Mucosa of descending colon (tissue), 3 donors: ENCODE results near the gene LAMA3. TPM values are rescaled to one million over a fixed set of nuclear protein-coding genes. Genes with fewer than 3 reads are reported as not detected.

Source experiments
- ATAC-seq: fragments of 200-7000 bp; cut with Tn5 transposase; one replicate; pipeline ENCODE4 v1.9.1; 2020; ENCODE audit warnings: mild to moderate bottlenecking, moderate library complexity
- DNase-seq, 3 donors: peaks; one replicate each; pipeline ENCODE4 v3.0.0-alpha.2; 2020
- H3K36me3 ChIP-seq: fragments of 200-600 bp; one replicate; pipeline ENCODE4 v1.8.0; 2021; ENCODE audit warnings: low read depth, mild to moderate bottlenecking
- H3K4me1 ChIP-seq: fragments of 200-600 bp; one replicate; pipeline ENCODE4 v1.8.0; 2021; ENCODE audit warnings: low read depth, mild to moderate bottlenecking
- H3K4me3 ChIP-seq: fragments of 200-600 bp; one replicate; pipeline ENCODE4 v1.8.0; 2021; ENCODE audit warnings: mild to moderate bottlenecking
- H3K9me3 ChIP-seq: fragments of 200-600 bp; one replicate; pipeline ENCODE4 v1.8.0; 2021; ENCODE audit warnings: mild to moderate bottlenecking
- CTCF ChIP-seq: fragments of 200-600 bp; IDR thresholded peaks from one replicate; pipeline ENCODE4 v1.8.0; 2022; ENCODE audit warnings: antibody characterized with exemption, mild to moderate bottlenecking
- intact Hi-C, 2 donors: fragments of 100-400 bp; cut with DNase I in 1 of 2; cut with micrococcal nuclease in 1 of 2; formaldehyde crosslinking; loops; one replicate each; pipeline versions ENCODE4 v1.11.0 to v1.11.1; 2022; cut with DNase I, micrococcal nuclease
- total RNA-seq, 3 donors: library from RNA; stranded (reverse); fragmentation: NEBNext Ultra II Directional in 2 of 3; extraction: Animal tissue kit (Norgen Biotek cat#: 25700) in 2 of 3; gene quantifications; one replicate each; pipeline versions ENCODE4 v1.2.1 to v1.2.4, GENCODE V29; 2021 to 2023
- donor health status: DM: no; HTN: no; CAD: no; lungs with moderate emphysema.
- donor health status: DM: no; HTN: no; CAD: no.
- donor health status: DM: no; HTN: yes; CAD: no.

Gene LAMA3
- total RNA-seq, 3 donors from 2014 or later = 29.0 to 62.0 (median 49.0) TPM

DNA sequence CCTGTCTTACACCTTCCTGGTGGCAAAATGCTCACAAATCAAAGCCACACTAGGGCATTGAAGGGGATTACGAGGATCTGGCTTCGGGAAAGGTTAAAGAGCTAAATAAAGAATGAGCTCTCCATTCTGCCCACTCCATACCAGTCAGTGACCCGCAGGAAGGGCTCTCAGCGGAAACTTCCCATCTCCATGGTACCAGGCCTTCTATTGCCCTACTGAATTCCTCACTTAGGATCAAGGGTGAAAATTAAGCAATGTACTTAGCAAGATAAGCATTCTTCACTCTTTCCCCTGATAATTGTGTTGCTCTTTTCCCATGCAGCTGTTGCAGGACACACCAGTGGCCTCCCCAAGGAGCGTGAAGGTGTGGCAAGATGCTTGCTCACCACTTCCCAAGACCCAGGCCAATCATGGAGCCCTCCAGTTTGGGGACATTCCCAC is 249.7 kb downstream of the LAMA3 start:
- Histone ChIP-seq H3K9me3 (no peaks in the 10 kb centered on the region), H3K4me1 (no peaks in the 10 kb centered on the region), H3K36me3 (no peaks in the 10 kb centered on the region), H3K4me3 (no peak overlapping the region)
- intact Hi-C loops = no loop called here
- TF ChIP-seq CTCF = no peak
- DNase-seq = no peak
- no peak for ATAC-seq

DNA sequence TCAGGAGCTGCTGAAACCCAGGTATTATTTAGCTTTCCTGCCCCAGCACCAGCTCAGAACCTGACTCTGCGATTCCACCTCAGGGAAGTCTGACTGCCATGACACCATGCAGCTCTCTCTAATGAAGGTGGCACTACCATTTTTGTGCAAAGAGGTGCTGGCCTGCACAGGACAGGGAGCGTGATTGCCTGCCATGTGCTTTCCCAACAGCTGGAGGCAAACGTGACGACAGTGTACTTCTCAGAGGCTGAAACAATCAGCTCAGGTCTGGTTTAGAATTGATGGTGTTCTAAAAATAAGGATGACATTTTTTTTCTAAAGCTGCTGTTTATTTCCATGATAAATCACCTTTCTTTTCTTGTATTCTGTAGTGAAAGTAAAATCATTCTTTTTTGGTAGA is 250.1 kb downstream of the LAMA3 start:
- intact Hi-C loops = no loop called here
- Histone ChIP-seq H3K4me1 (no peaks in the 10 kb centered on the region), H3K36me3 (no peaks in the 10 kb centered on the region), H3K9me3 (no peaks in the 10 kb centered on the region), H3K4me3 (no peak overlapping the region)
- DNase-seq = no peak
- ATAC-seq = no peak
- no peak for TF ChIP-seq CTCF

GRCh38 chr18:23939896-23940295 is 250.6 kb downstream of the LAMA3 start:
- Histone ChIP-seq H3K4me3 (no peak overlapping the region), H3K36me3 (no peaks in the 10 kb centered on the region), H3K9me3 (no peaks in the 10 kb centered on the region), H3K4me1 (no peaks in the 10 kb centered on the region)
- no peak for TF ChIP-seq CTCF
- ATAC-seq (no peak), DNase-seq (no peak)
- intact Hi-C loops = no loop called here

DNA sequence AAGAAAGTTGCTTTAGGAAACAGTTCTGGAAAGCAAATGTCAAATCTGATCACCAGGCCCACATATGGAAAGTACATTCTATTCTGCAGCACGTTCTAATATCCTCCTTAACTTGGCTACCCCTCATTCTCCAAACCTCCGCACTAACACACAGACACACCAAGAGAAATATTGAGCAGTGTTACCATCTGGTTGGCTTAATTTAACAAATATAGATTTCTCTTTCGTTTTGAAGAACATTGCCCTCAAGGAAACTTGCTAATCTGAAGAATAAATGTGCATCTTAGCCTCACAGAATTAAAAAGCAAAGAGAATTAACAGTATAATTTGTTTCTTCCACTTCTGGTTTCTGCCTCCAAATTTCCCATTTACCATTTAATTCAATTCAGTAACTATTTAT is 252.5 kb downstream of the LAMA3 start:
- TF ChIP-seq CTCF = no peak
- no peaks in the 10 kb centered on the region for H3K36me3 ChIP-seq
- no peaks in the 10 kb centered on the region for H3K4me1 ChIP-seq
- H3K4me3 ChIP-seq = no peak overlapping the region
- no peak for DNase-seq
- H3K9me3 ChIP-seq = no peaks in the 10 kb centered on the region
- ATAC-seq = no peak
- intact Hi-C loops = no loop called here

- DNase-seq (no peak), ATAC-seq (no peak)
- H3K36me3 ChIP-seq = no peaks in the 10 kb centered on the region
- intact Hi-C loops = no loop called here
- H3K4me1 ChIP-seq = no peaks in the 10 kb centered on the region
- H3K4me3 ChIP-seq = no peak overlapping the region
- no peak for TF ChIP-seq CTCF
- H3K9me3 ChIP-seq = no peaks in the 10 kb centered on the region
Measured at GRCh38 chr18:23943104-23943503, 253.9 kb downstream of the LAMA3 start.
